HFF-Myc (cell line): ENCODE measurements around the gene HERC3.

Experiments
- DNase-seq: peaks from one replicate; pipeline ENCODE4 v3.0.0-alpha.2; 2011; ENCODE audit warnings: low read depth; ENCODE audit errors: extremely low read depth
- H3K4me3 ChIP-seq: replicated peaks from 2 replicates; pipeline ENCODE4 v1.5.1; 2011; ENCODE audit warnings: low read depth, mild to moderate bottlenecking, control low read depth, low read length
- TF ChIP-seq, protein P1 (sequence below): IDR thresholded peaks from 2 replicates; pipeline ENCODE4 v1.5.1; 2012; ENCODE audit warnings: mild to moderate bottlenecking, low read depth, low read length, control low read depth; ENCODE audit errors: missing control alignments

Gene HERC3

DNA sequence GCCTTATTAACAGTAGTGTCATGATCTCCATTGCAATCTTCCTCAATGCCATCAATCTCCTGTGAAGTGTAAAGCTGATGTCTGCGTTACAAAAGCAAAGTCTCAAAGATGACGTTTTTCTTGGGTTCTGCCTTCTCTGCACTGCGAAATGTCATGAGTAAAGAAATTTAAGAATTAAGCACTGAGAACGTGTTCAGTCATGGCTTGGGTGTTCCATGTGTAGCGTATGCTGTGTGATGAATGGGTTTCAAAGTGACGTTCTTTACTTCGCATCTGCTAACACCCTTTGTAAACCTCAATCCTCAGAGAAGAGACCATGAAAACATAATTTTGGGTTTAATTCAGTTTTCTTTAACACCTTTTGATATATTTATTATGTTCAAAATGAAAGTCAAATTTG, 104.3 kb downstream of the HERC3 start:
- TF ChIP-seq, protein P1, sequence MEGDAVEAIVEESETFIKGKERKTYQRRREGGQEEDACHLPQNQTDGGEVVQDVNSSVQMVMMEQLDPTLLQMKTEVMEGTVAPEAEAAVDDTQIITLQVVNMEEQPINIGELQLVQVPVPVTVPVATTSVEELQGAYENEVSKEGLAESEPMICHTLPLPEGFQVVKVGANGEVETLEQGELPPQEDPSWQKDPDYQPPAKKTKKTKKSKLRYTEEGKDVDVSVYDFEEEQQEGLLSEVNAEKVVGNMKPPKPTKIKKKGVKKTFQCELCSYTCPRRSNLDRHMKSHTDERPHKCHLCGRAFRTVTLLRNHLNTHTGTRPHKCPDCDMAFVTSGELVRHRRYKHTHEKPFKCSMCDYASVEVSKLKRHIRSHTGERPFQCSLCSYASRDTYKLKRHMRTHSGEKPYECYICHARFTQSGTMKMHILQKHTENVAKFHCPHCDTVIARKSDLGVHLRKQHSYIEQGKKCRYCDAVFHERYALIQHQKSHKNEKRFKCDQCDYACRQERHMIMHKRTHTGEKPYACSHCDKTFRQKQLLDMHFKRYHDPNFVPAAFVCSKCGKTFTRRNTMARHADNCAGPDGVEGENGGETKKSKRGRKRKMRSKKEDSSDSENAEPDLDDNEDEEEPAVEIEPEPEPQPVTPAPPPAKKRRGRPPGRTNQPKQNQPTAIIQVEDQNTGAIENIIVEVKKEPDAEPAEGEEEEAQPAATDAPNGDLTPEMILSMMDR, result no peak
- peak overlapping the region; percentile 63 for H3K4me3 ChIP-seq
- DNase-seq, result no peak

DNA sequence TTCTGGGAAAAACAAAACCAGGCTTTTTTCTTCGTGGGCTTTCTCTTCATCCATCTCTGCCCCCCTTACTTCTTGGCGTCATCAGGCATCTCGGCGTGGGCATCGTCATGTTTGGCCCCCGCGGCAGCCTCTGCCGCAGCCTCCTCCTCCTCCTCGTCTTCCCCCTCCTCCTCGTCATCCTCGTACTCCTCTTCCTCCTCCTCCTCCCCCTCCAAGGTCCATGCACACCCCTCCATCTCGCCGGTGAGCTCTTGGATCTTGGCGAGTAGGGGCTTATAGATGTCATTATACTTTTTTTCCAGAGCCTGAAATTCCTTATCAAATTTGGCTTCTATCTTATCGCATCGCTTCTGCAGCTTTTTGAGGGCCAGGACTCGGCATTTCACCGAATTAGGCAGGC, 104.9 kb downstream of the HERC3 start:
- no peak for DNase-seq
- TF ChIP-seq, protein P1, result no peak
- peak overlapping the region; percentile 63 for H3K4me3 ChIP-seq

DNA sequence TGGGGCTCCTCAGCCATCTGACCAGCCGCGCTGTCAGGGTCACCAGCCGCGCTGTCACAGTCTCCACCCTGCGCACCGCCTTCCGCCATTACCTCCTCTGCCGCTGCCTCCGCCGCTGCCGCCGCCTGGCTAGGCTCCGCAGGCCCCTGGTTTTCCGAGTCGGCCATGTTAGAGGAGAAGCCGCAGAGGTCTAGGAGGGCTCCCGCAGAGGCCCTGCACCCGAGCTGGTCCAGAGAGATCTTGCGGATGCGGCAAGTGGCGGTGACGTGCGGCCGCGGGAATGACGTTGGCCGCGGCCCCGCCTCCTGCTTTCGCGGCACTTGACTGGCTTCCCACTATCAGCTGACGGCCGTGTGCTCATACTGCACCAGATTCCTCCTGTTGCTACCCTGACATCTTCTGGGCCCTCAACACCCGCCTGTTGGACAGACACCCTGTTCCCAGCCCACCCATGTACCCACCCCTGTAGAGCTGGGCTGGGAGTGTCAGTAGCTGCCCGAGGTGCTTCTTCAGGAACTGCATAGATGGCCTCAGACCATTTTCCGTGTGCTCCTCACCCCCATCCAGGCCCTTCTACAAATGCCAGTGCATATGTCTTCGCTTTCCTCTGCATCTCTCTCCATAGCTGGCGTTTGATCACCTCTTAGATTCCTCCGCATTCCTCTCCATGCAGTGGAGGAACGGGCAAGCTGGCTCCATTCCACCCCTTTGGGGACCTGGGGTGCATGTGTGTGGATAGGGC, 105.5 kb downstream of the HERC3 start, which contains the start of gene NAP1L5:
Gene NAP1L5 (minus strand): TSS at position 242 of the 742 bp plus-strand sequence. CDS start 75 bp downstream, at position 167.
- DNase-seq, result no peak
- H3K4me3 ChIP-seq, result peak within 1 kb of the TSS; percentile 63
- TF ChIP-seq, protein P1, result no peak

DNA sequence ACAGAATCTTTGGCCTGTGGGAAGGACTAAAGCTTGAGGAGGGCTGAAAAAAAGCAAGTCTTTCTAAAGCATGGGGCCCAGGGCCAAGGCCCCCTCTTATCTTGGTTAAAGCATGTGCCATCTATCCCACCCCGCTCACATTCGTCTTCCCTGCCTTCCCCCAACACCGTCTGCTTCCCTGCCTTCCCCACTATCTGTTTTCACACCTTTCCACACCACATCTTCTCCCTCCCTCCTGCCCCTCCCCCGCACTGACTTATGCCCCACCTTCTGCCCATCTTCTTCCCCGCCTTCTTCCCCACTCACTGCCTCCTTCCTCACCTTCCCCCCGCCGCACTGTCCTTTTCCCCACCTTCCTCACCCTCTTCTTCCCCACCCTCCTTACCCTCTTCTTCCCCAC, 106.2 kb downstream of the HERC3 start:
- DNase-seq, result no peak
- TF ChIP-seq, protein P1, result no peak
- H3K4me3 ChIP-seq, result no peak overlapping the region

DNA sequence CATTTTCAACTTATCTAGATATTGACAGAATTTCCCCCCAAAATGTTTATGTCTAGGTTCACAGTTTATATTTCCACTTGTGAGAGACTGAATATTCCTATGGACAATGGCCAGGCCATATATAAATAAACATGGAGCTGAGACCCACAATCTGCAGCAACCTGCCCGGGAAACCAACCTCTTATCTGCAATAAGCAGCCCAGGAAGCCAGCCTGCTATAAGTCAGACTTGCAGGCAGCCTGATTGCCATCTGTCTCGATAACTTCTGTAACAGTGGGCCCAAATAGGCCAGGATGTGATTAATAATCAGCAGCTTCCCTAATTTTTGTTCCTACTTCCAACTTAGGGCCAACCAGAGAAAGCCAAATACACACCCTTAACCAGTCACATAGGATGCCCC, 110.5 kb downstream of the HERC3 start:
- DNase-seq, result no peak
- TF ChIP-seq, protein P1, result no peak

DNA sequence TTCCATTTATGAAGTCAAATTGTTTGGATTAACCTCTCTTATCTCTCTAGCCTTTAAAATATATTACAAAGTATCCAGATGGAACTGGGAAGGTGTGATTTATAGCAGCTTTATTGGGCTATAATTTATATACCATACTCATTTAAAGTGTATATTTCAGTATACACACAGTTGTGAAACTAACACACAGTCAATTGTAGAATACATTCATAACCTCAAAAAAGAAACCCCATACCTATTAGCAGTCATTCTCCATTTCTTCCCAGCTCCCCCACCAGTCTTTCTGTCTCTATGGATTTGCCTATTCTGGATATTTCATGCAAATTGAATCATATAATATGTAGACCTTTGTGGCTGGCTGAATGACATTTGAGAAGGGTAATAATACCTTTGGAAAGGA, 112.9 kb downstream of the HERC3 start:
- TF ChIP-seq, protein P1, result no peak
- no peak overlapping the region for H3K4me3 ChIP-seq
- DNase-seq, result no peak

More for the DNA sequence above, 110.5 kb downstream of the HERC3 start:
- no peak overlapping the region for H3K4me3 ChIP-seq
